ENCODE measurements around the gene ARNT2.

ARNT2 gene

DNA sequence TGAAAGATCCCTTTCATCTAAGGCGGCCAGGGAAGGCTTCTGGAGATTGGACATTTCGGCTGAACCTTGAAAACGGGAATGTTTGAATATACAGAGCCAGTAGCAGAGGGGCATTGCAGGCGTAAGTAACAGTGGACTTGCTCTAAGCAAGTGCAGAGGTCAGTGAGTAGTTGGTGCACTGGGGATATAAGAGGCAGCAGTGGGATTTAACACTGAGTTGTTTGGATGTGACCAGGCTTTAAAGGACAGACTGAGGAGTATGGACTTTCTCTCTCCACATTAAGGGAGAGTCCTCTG, 1.3 kb downstream of the ARNT2 start:
- H3K36me3 ChIP-seq (ENCODE audit: insufficient read depth), result no peaks in the 10 kb centered on the region
- H3K79me2 ChIP-seq (ENCODE audit: insufficient read depth, low read depth), result no peaks in the 10 kb centered on the region
- H3K9ac ChIP-seq, result no peak overlapping the region
- H3K4me2 ChIP-seq, result no peak overlapping the region
- no peaks in the 10 kb centered on the region for H3K27me3 ChIP-seq (ENCODE audit: insufficient read depth, low read depth)
- no peak overlapping the region for H3K4me3 ChIP-seq (IDR thresholded peaks at IDR 0.05; ENCODE audit: insufficient read depth, low read depth, low read length)
- no peaks in the 10 kb centered on the region for H3K4me1 ChIP-seq (ENCODE audit: low read depth, poor library complexity, severe bottlenecking)
- TF ChIP-seq, protein P1, sequence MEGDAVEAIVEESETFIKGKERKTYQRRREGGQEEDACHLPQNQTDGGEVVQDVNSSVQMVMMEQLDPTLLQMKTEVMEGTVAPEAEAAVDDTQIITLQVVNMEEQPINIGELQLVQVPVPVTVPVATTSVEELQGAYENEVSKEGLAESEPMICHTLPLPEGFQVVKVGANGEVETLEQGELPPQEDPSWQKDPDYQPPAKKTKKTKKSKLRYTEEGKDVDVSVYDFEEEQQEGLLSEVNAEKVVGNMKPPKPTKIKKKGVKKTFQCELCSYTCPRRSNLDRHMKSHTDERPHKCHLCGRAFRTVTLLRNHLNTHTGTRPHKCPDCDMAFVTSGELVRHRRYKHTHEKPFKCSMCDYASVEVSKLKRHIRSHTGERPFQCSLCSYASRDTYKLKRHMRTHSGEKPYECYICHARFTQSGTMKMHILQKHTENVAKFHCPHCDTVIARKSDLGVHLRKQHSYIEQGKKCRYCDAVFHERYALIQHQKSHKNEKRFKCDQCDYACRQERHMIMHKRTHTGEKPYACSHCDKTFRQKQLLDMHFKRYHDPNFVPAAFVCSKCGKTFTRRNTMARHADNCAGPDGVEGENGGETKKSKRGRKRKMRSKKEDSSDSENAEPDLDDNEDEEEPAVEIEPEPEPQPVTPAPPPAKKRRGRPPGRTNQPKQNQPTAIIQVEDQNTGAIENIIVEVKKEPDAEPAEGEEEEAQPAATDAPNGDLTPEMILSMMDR (conservative IDR thresholded peaks at IDR 0.05; ENCODE audit: low read depth, low read length), result no peak
- no peaks in the 10 kb centered on the region for H4K20me1 ChIP-seq (ENCODE audit: insufficient read depth)
- no peak overlapping the region for H3K27ac ChIP-seq
- no peak overlapping the region for H2AFZ ChIP-seq (ENCODE audit: low read depth)

DNA sequence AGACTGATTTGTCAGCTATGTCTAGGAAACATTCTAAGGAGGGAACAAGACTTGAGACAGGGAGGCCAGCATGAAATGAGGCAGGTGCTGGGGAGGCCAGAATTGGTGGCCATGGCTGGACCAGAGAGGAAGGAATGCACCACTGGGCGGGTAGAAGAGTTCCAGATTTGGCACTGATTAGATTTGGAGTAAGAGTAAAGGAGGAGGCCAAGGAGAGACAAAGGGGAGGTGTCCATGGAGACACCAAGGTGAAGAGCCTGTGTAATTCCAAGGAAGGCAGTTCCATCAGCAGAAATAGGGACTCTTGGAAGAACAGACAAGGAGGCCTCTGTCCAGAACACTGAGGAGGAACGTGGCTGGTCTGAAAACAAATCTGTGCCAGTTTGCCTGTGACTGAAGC, 1.8 kb downstream of the ARNT2 start:
- TF ChIP-seq, protein P1 (conservative IDR thresholded peaks at IDR 0.05; ENCODE audit: low read depth, low read length), result no peak
- Histone ChIP-seq H3K4me2 (no peak overlapping the region), H4K20me1 (ENCODE audit: insufficient read depth) (no peaks in the 10 kb centered on the region), H3K36me3 (ENCODE audit: insufficient read depth) (no peaks in the 10 kb centered on the region), H3K9ac (no peak overlapping the region), H3K79me2 (ENCODE audit: insufficient read depth, low read depth) (no peaks in the 10 kb centered on the region), H3K27ac (no peak overlapping the region), H3K4me1 (ENCODE audit: low read depth, poor library complexity, severe bottlenecking) (no peaks in the 10 kb centered on the region), H3K4me3 (IDR thresholded peaks at IDR 0.05; ENCODE audit: insufficient read depth, low read depth, low read length) (no peak overlapping the region), H2AFZ (ENCODE audit: low read depth) (no peak overlapping the region), H3K27me3 (ENCODE audit: insufficient read depth, low read depth) (no peaks in the 10 kb centered on the region)

DNA sequence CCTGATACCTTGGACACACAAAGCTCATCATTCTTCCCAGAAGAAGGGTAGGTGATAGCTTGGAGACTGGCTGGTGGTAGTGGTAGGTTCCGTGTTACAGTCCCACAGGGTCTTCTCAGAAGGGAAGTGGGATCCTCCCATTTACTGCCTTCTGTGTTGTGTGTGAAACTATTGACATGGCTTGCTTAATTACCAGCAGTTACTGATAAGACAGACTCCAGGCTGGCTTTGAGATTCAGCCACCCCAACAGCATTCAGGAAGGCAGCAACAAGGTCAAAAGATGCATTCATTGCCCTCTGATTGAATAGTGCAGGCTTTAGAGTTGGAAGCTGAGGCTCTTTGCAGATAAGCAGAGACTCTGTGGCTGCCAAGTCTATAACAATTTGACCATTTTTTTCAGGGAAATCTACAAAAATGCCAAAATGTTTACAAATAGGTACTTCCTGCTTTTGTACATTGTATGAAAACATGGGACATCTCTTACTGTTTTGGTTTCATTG, 7.7 kb downstream of the ARNT2 start:
- H3K9ac ChIP-seq, result no peak overlapping the region
- no peaks in the 10 kb centered on the region for H3K4me1 ChIP-seq (ENCODE audit: low read depth, poor library complexity, severe bottlenecking)
- no peak overlapping the region for H3K4me3 ChIP-seq (IDR thresholded peaks at IDR 0.05; ENCODE audit: insufficient read depth, low read depth, low read length)
- H3K27ac ChIP-seq, result no peak overlapping the region
- H3K4me2 ChIP-seq, result no peak overlapping the region
- TF ChIP-seq, protein P1 (conservative IDR thresholded peaks at IDR 0.05; ENCODE audit: low read depth, low read length), result no peak
- no peak overlapping the region for H2AFZ ChIP-seq (ENCODE audit: low read depth)
- no peaks in the 10 kb centered on the region for H3K79me2 ChIP-seq (ENCODE audit: insufficient read depth, low read depth)
- H4K20me1 ChIP-seq (ENCODE audit: insufficient read depth), result no peaks in the 10 kb centered on the region
- no peaks in the 10 kb centered on the region for H3K27me3 ChIP-seq (ENCODE audit: insufficient read depth, low read depth)
- H3K36me3 ChIP-seq (ENCODE audit: insufficient read depth), result no peaks in the 10 kb centered on the region

DNA sequence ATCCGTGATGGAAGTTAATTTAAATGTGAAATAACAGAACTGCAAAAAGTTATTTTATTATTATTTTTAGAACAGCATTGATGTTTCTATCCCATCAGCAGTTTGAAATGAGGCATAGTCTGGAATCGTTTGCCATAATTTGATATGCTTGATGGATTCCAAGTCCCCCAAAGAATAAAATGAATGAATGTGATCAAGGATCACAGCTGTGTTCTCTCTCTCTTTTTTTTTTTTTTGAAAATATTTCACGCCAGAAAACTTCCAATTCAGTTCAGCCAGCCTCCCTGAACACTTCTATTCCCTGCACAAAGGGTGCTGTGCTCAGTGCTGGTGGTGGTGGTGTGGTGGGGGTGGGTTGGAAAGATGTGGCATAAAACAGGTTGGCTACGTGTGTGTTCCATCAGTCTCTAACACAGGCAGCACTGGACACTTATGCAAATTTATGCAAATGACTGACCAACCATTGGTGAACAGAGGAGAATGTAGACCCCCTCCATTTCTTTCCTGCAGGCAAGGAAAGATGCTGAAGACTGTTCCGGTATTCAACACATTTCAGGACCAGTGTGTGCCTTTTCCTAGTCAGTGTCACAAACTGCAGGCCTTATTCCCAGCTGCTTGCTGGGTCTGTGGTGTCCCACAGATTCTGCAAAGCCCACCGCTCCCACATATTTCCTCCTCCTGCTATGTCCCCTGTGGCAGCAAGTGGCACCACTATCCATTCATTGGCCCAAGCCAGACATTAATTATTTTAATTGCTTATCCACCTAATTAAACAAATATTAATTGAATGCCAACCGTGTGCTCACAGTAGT, 10.6 kb downstream of the ARNT2 start:
- no peak overlapping the region for H3K4me2 ChIP-seq
- TF ChIP-seq, protein P1 (conservative IDR thresholded peaks at IDR 0.05; ENCODE audit: low read depth, low read length), result no peak
- no peaks in the 10 kb centered on the region for H3K79me2 ChIP-seq (ENCODE audit: insufficient read depth, low read depth)

More for the DNA sequence above, 10.6 kb downstream of the ARNT2 start:
- Histone ChIP-seq H3K9ac (no peak overlapping the region), H3K36me3 (ENCODE audit: insufficient read depth) (no peaks in the 10 kb centered on the region), H3K27ac (no peak overlapping the region), H3K27me3 (ENCODE audit: insufficient read depth, low read depth) (no peaks in the 10 kb centered on the region), H3K4me3 (IDR thresholded peaks at IDR 0.05; ENCODE audit: insufficient read depth, low read depth, low read length) (no peak overlapping the region), H4K20me1 (ENCODE audit: insufficient read depth) (no peaks in the 10 kb centered on the region), H3K4me1 (ENCODE audit: low read depth, poor library complexity, severe bottlenecking) (no peaks in the 10 kb centered on the region), H2AFZ (ENCODE audit: low read depth) (no peak overlapping the region)

All from KMS-11 (cell line).